GM12865 (cell line): ENCODE measurements around the gene STK24.
A peak's percentile ranks its signal among the peaks of the same experiment; 100 is the strongest.

Experiments used
- DNase-seq: peaks from one replicate; pipeline ENCODE4 v3.0.0; 2010; ENCODE audit warnings: low read depth
- H3K4me3 ChIP-seq: 2 replicates; pipeline ENCODE4 v1.5.1; 2011; ENCODE audit warnings: mild to moderate bottlenecking, low read depth, low read length, control low read depth
- CTCF ChIP-seq: IDR thresholded peaks from 2 replicates; pipeline ENCODE4 v1.5.1; 2011; ENCODE audit warnings: low read length, control low read depth, low read depth, inconsistent platforms; ENCODE audit not compliant: insufficient read depth; ENCODE audit errors: missing control alignments

STK24 gene

GRCh38 chr13:98492335-98493041, 84.4 kb downstream of the STK24 start:
- H3K4me3 ChIP-seq: no peak overlapping the region
- no peak for TF ChIP-seq CTCF
- no peak for DNase-seq

- no peak for DNase-seq
- no peak overlapping the region for H3K4me3 ChIP-seq
- TF ChIP-seq CTCF: no peak
These were observed 86.0 kb downstream of the STK24 start for GRCh38 chr13:98490866-98491265.

- TF ChIP-seq CTCF: no peak
- no peak for DNase-seq
- no peak overlapping the region for H3K4me3 ChIP-seq
These were observed 86.6 kb downstream of the STK24 start for GRCh38 chr13:98490195-98490836.

- no peak for DNase-seq
- H3K4me3 ChIP-seq: no peak overlapping the region
- TF ChIP-seq CTCF: no peak
These were observed 87.3 kb downstream of the STK24 start for GRCh38 chr13:98489446-98490194.

- H3K4me3 ChIP-seq: no peak overlapping the region
- no peak for TF ChIP-seq CTCF
- peak; percentile 53 for DNase-seq
These were observed 88.2 kb downstream of the STK24 start for GRCh38 chr13:98488736-98489135.

- no peak for DNase-seq
- no peak overlapping the region for H3K4me3 ChIP-seq
- TF ChIP-seq CTCF: no peak
These were observed 89.4 kb downstream of the STK24 start for GRCh38 chr13:98487522-98487921.
